Type B pancreatic cell (in vitro differentiated cells): ENCODE data around the gene ZNF138. TPM values are rescaled to one million over a fixed set of nuclear protein-coding genes. Genes with fewer than 3 reads are reported as not detected.
"Not testable (repeated sequence)": the region's sequence is repeated elsewhere in the genome, so short reads cannot be mapped to it uniquely, and the experiment has no call there.

ENCODE experiments used
- DNase-seq: peaks from one replicate; pipeline ENCODE4 v3.0.0; 2021; ENCODE audit warnings: mixed read lengths; ENCODE audit not compliant: unreplicated experiment; ENCODE audit errors: extremely low spot score
- H3K27ac Mint-ChIP-seq: 2 replicates; pipeline ENCODE4 v1.8.0; 2021; ENCODE audit warnings: mild to moderate bottlenecking, mixed read lengths
- H3K27me3 Mint-ChIP-seq: 2 replicates; pipeline ENCODE4 v1.8.0; 2021; ENCODE audit warnings: mixed read lengths
- H3K36me3 Mint-ChIP-seq: 2 replicates; pipeline ENCODE4 v1.8.0; 2021; ENCODE audit warnings: mixed read lengths
- H3K4me1 Mint-ChIP-seq: one replicate; pipeline ENCODE4 v1.8.0; 2021; ENCODE audit warnings: mixed read lengths; ENCODE audit not compliant: unreplicated experiment
- H3K4me3 Mint-ChIP-seq: 2 replicates; pipeline ENCODE4 v1.8.0; 2021; ENCODE audit warnings: mild to moderate bottlenecking, mixed read lengths
- H3K9me3 Mint-ChIP-seq: 2 replicates; pipeline ENCODE4 v1.8.0; 2021; ENCODE audit warnings: mixed read lengths
- CTCF ChIP-seq: fragments of 200-600 bp; sonication (generic); conservative IDR thresholded peaks from 2 replicates; pipeline ENCODE4 v1.5.0; 2021; ENCODE audit warnings: antibody characterized with exemption, mild to moderate bottlenecking
- total RNA-seq: library from RNA; stranded (reverse); gene quantifications from 2 replicates; pipeline ENCODE4 v1.2.1, GENCODE V29; 2021; ENCODE audit warnings: low replicate concordance

ZNF138 gene
- total RNA-seq, 1 donor from 2014 or later: 11.6 TPM

DNA sequence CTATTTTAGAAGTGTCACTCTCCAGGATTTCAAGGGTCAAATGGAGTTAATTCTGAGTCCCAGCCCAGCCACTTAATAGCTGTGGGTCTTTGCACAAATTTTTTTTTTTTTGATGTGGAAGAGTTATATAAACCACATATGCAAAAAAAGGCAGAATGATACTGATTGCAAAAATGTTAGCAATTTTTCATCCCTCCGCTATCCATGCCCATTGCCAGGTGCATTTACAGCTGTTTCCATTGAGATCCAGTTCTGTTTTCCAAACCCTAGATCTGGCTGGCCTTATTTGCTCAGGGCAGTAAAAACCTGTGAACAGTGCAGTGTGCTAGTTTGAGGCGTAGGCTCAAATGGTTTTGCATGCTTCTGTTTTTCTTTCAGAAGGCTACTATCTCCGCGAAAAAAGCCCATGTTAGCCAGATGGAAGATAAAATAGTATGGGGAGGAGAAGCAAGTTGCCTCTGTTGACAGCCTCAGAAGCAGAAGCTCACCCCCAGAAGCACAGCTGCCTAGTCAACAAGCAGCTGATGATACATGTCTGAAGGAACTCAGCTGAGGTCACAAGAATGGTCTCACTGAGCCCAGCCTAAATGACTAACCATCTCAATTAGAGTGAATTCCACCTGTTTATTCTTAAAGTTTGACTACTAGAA lies 997 bp upstream of the ZNF138 start:
- H3K9me3 Mint-ChIP-seq: no peaks in the 10 kb centered on the region
- peaks cover 7% of the 10 kb centered on the region for H3K4me1 Mint-ChIP-seq
- no peaks in the 10 kb centered on the region for H3K27me3 Mint-ChIP-seq
- H3K36me3 Mint-ChIP-seq: peaks cover 15% of the 10 kb centered on the region
- H3K4me3 Mint-ChIP-seq: peak overlapping the region; percentile 49
- peak overlapping the region; percentile 99 for H3K27ac Mint-ChIP-seq
- no peak for DNase-seq
- TF ChIP-seq CTCF: no peak

DNA sequence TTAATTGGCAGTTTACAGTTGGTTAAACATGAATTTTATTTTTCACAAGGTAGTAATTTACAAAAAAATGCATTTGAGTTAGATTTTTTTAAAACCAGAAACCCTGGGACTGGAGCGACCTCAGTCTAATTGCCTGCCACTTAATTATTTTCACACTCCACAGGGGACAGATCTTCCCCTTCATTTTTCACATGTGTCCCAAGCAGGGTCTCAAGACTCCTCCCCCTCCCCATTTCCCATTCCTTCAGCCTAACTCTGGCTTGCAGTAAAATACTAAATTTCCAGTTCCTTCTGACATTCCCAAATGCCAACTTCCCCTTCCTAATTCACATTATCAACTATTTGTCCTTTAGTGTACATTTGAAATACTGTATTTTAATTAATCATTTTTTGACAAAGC lies 948 bp downstream of the ZNF138 start:
- H3K36me3 Mint-ChIP-seq: peaks cover 30% of the 10 kb centered on the region
- peak overlapping the region; percentile 98 for H3K4me3 Mint-ChIP-seq
- no peak for DNase-seq
- peaks cover 7% of the 10 kb centered on the region for H3K4me1 Mint-ChIP-seq
- H3K27me3 Mint-ChIP-seq: no peaks in the 10 kb centered on the region
- TF ChIP-seq CTCF: no peak
- peak overlapping the region; percentile 99 for H3K27ac Mint-ChIP-seq
- H3K9me3 Mint-ChIP-seq: no peaks in the 10 kb centered on the region

DNA sequence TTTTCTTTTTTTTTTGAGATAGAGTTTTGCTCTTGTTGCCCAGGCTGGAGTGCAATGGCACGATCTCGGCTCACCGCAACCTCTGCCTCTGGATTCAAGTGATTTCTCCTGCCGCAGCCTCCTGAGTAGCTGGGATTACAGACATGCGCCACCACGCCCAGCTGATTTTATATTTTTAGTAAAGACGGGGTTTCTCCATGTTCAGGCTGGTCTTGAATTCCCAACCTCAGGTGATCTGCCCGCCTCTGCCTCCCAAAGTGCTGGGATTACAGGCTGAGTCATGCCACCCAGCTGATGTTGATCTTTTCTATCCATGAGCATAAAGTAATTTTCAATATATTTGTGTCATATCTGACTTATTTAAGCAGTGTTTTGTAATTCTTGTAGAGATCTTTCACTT lies 4.9 kb downstream of the ZNF138 start:
- H3K27ac Mint-ChIP-seq, H3K4me3 Mint-ChIP-seq, DNase-seq, H3K27me3 Mint-ChIP-seq, H3K9me3 Mint-ChIP-seq, H3K4me1 Mint-ChIP-seq: not testable (repeated sequence)
- H3K36me3 Mint-ChIP-seq: peaks cover 60% of the 10 kb centered on the region

DNA sequence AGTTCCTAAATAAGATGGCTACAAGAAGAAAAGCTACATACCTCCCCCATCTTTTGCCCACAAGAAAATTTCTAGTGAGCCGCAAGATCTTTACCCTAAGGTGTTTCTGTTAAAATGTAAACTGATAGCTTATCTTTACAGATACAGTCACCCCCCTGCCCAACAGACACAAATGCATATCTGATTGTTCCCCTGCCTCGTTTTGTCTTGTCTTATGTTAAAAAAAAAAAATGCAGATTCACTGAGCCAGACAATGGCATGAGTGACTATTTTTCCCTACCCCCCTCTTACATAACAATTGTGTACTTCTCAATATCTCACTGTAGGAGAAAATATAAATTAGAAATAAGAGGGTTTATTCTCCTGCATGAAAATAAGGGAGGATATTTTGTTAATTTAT lies 8.5 kb downstream of the ZNF138 start:
- no peak for TF ChIP-seq CTCF
- peaks cover 11% of the 10 kb centered on the region for H3K9me3 Mint-ChIP-seq
- no peak overlapping the region for H3K4me3 Mint-ChIP-seq
- no peak overlapping the region for H3K27ac Mint-ChIP-seq
- DNase-seq: no peak
- no peaks in the 10 kb centered on the region for H3K27me3 Mint-ChIP-seq
- H3K36me3 Mint-ChIP-seq: peaks cover 61% of the 10 kb centered on the region
- no peaks in the 10 kb centered on the region for H3K4me1 Mint-ChIP-seq

DNA sequence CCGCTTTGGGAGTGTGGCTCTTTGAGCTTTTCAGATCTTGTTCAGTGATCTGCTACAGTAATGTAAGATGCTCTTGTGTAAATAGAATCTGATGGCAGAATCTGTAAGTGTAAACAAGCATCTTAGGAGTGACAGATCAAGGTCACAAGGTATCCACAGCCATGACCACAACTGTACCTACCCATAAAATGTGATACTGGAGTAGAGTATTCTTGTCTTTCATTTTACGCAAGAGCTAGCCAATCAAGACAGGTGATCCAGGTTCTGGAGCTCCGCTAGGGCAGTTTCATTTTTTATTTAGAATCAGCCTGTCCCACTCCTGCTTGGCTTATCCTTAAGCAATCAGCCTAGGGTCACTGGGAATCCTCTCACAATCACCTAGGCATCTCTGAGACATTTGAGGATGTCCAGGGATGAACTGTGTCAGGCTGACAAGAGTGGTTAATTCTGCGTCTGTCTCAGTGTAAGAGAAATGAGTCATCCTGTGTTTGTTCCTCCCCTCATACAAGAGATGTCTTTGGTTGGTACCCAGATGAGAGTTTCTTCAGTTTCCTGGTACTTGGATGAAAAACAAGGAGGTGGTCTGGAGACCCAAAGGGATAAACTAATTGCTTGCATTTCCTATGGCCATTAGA lies 13.6 kb downstream of the ZNF138 start:
- no peak overlapping the region for H3K27ac Mint-ChIP-seq
- no peak overlapping the region for H3K4me3 Mint-ChIP-seq
- no peak for DNase-seq
- H3K27me3 Mint-ChIP-seq: no peaks in the 10 kb centered on the region
- peaks cover 11% of the 10 kb centered on the region for H3K9me3 Mint-ChIP-seq
- TF ChIP-seq CTCF: no peak
- no peaks in the 10 kb centered on the region for H3K4me1 Mint-ChIP-seq
- H3K36me3 Mint-ChIP-seq: peaks cover 38% of the 10 kb centered on the region

- peaks cover 6% of the 10 kb centered on the region for H3K9me3 Mint-ChIP-seq
- DNase-seq: no peak
- no peaks in the 10 kb centered on the region for H3K4me1 Mint-ChIP-seq
- no peak overlapping the region for H3K27ac Mint-ChIP-seq
- TF ChIP-seq CTCF: no peak
- no peak overlapping the region for H3K4me3 Mint-ChIP-seq
- peaks cover 38% of the 10 kb centered on the region for H3K36me3 Mint-ChIP-seq
- H3K27me3 Mint-ChIP-seq: no peaks in the 10 kb centered on the region
Measured at GRCh38 chr7:64811767-64812166, 17.5 kb downstream of the ZNF138 start.
